Astrocyte (in vitro differentiated cells and primary cell): Measurements from ENCODE around the gene C6orf141.

ENCODE experiments used
- CTCF ChIP-seq: IDR thresholded peaks from 2 replicates; pipeline ENCODE4 v1.5.1; 2011; ENCODE audit warnings: low read depth, mild to moderate bottlenecking, inconsistent platforms, low read length, moderate library complexity; ENCODE audit not compliant: insufficient read depth
- EZH2 ChIP-seq: IDR thresholded peaks from 2 replicates; pipeline ENCODE4 v1.6.1; 2012; ENCODE audit warnings: mild to moderate bottlenecking, low read length, inconsistent platforms; ENCODE audit not compliant: insufficient read depth

GRCh38 chr6:49504666-49505065, 45.8 kb upstream of the C6orf141 start:
- TF ChIP-seq CTCF (no peak), EZH2 (no peak)
